DOHH2 (cell line): ENCODE measurements around the gene MYO1H.

ENCODE experiments used
- H3F3A ChIP-seq: fragments of 200-600 bp; sonication (generic), shearing (Covaris generic); 2 replicates; pipeline ENCODE4 v1.6.0; 2016; ENCODE audit warnings: antibody characterized with exemption, mild to moderate bottlenecking; ENCODE audit not compliant: control insufficient read depth, insufficient read depth
- H3K27ac ChIP-seq: fragments of 200-600 bp; sonication (generic); 2 replicates; pipeline ENCODE4 v1.5.1; 2014; ENCODE audit warnings: low read depth, mild to moderate bottlenecking, low read length, moderate library complexity
- H3K27me3 ChIP-seq: fragments of 200-600 bp; sonication (generic); 2 replicates; pipeline ENCODE4 v1.6.1; 2014; ENCODE audit warnings: mild to moderate bottlenecking, low read length, mixed read lengths; ENCODE audit not compliant: control insufficient read depth
- H3K36me3 ChIP-seq: fragments of 200-600 bp; sonication (generic); 2 replicates; pipeline ENCODE4 v1.6.1; 2014; ENCODE audit warnings: mild to moderate bottlenecking, low read length, moderate library complexity, mixed read lengths; ENCODE audit not compliant: control insufficient read depth
- H3K4me1 ChIP-seq: fragments of 200-600 bp; sonication (generic); 2 replicates; pipeline ENCODE4 v1.6.1; 2014; ENCODE audit warnings: mild to moderate bottlenecking, low read length, mixed read lengths; ENCODE audit not compliant: control insufficient read depth
- H3K4me2 ChIP-seq: fragments of 200-600 bp; sonication (generic); 2 replicates; pipeline ENCODE4 v1.6.0; 2014; ENCODE audit warnings: mild to moderate bottlenecking, low read length, moderate library complexity
- H3K4me3 ChIP-seq: fragments of 200-600 bp; sonication (generic); 2 replicates; pipeline ENCODE4 v1.5.1; 2014; ENCODE audit warnings: mild to moderate bottlenecking, low read length, mixed read lengths
- H3K79me2 ChIP-seq: fragments of 200-600 bp; sonication (generic); 2 replicates; pipeline ENCODE4 v1.6.1; 2014; ENCODE audit warnings: mild to moderate bottlenecking, low read length, mixed read lengths; ENCODE audit not compliant: control insufficient read depth
- H3K9me2 ChIP-seq: fragments of 200-600 bp; sonication (generic); replicated peaks from 2 replicates; pipeline ENCODE4 v1.6.1; 2014; ENCODE audit warnings: mild to moderate bottlenecking, low read length, mixed read lengths; ENCODE audit not compliant: control insufficient read depth
- H3K9me3 ChIP-seq: fragments of 200-600 bp; sonication (generic); 2 replicates; pipeline ENCODE4 v1.6.1; 2014; ENCODE audit warnings: antibody characterized with exemption, low read length, mixed read lengths; ENCODE audit not compliant: control insufficient read depth, insufficient read depth
- H4K20me1 ChIP-seq: fragments of 200-600 bp; sonication (generic); 2 replicates; pipeline ENCODE4 v1.6.0; 2014; ENCODE audit warnings: low read depth, mild to moderate bottlenecking, antibody characterized with exemption, low read length, moderate library complexity; ENCODE audit not compliant: control insufficient read depth, insufficient read depth
- EZH2phosphoT487 ChIP-seq: fragments of 200-600 bp; sonication (generic); IDR thresholded peaks from 2 replicates; pipeline ENCODE4 v1.6.1; 2017; ENCODE audit warnings: borderline replicate concordance, mild to moderate bottlenecking, antibody characterized with exemption, low read length, moderate library complexity, mixed read lengths
- TF ChIP-seq, protein P1 (sequence below): fragments of 200-600 bp; sonication (generic); IDR thresholded peaks from one replicate; pipeline ENCODE4 v1.5.1; 2014; ENCODE audit warnings: antibody characterized with exemption, mild to moderate bottlenecking, low read depth, low read length; ENCODE audit not compliant: poor library complexity, severe bottlenecking

The MYO1H gene

DNA sequence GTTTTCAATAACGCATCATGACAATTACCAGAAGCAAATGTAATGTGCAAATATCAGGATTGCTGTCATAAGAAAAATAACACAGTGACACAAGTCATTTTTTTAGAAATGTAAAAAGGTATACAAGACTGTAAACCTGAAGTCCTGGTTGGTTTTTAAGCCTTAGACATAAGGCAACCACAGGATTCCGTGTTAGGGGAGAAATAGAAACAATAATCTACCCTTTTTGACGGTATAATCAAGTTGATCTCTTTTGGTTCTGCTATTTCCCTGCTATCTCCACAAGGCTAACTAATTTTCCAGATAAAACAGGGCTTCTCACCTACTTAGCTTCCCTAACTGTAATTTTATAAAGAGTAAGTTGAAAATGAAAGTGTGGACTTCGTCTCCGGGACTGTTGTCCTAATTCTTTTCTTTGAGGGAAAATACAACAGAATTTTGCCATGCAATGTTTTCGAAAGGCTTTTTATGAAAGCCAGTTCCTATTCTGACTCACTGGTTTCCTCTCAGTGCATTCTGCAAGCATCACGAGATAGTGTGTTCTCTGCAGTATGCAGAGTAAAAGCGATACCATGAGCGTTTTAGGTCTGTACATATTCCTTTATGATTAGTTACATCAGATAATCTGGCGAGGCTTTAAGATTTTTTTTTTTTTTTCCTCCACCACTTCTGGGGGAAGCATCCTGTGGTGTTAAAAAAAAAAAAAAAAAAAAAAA lies 10.6 kb downstream of the MYO1H start:
- no peaks in the 10 kb centered on the region for H3K79me2 ChIP-seq
- H3K27me3 ChIP-seq: peaks cover 30% of the 10 kb centered on the region
- no peak overlapping the region for H3K4me3 ChIP-seq
- H3K9me2 ChIP-seq: no peaks in the 10 kb centered on the region
- H3K4me1 ChIP-seq: no peaks in the 10 kb centered on the region
- no peak overlapping the region for H3K4me2 ChIP-seq
- H3F3A ChIP-seq: no peaks in the 10 kb centered on the region
- no peaks in the 10 kb centered on the region for H3K9me3 ChIP-seq
- H3K36me3 ChIP-seq: no peaks in the 10 kb centered on the region
- no peaks in the 10 kb centered on the region for H4K20me1 ChIP-seq
- no peak for TF ChIP-seq EZH2phosphoT487
- TF ChIP-seq, protein P1, sequence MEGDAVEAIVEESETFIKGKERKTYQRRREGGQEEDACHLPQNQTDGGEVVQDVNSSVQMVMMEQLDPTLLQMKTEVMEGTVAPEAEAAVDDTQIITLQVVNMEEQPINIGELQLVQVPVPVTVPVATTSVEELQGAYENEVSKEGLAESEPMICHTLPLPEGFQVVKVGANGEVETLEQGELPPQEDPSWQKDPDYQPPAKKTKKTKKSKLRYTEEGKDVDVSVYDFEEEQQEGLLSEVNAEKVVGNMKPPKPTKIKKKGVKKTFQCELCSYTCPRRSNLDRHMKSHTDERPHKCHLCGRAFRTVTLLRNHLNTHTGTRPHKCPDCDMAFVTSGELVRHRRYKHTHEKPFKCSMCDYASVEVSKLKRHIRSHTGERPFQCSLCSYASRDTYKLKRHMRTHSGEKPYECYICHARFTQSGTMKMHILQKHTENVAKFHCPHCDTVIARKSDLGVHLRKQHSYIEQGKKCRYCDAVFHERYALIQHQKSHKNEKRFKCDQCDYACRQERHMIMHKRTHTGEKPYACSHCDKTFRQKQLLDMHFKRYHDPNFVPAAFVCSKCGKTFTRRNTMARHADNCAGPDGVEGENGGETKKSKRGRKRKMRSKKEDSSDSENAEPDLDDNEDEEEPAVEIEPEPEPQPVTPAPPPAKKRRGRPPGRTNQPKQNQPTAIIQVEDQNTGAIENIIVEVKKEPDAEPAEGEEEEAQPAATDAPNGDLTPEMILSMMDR: no peak
- H3K27ac ChIP-seq: no peak overlapping the region

- TF ChIP-seq, protein P1: no peak
- TF ChIP-seq EZH2phosphoT487: no peak
- Histone ChIP-seq H3K4me1 (no peaks in the 10 kb centered on the region), H3K9me3 (no peaks in the 10 kb centered on the region), H3K9me2 (no peaks in the 10 kb centered on the region), H3K4me3 (no peak overlapping the region), H3K27ac (no peak overlapping the region), H3K27me3 (peaks cover 30% of the 10 kb centered on the region), H3K36me3 (no peaks in the 10 kb centered on the region), H3K79me2 (no peaks in the 10 kb centered on the region), H4K20me1 (no peaks in the 10 kb centered on the region), H3K4me2 (no peak overlapping the region), H3F3A (no peaks in the 10 kb centered on the region)
These were observed 11.5 kb downstream of the MYO1H start for GRCh38 chr12:109359131-109359690.

- no peaks in the 10 kb centered on the region for H3F3A ChIP-seq
- H3K4me3 ChIP-seq: no peak overlapping the region
- no peak for TF ChIP-seq EZH2phosphoT487
- TF ChIP-seq, protein P1: no peak
- no peaks in the 10 kb centered on the region for H3K9me2 ChIP-seq
- H3K27ac ChIP-seq: no peak overlapping the region
- no peak overlapping the region for H3K4me2 ChIP-seq
- peaks cover 3% of the 10 kb centered on the region; the same call in 1 of the 2 replicates for H3K27me3 ChIP-seq
- no peaks in the 10 kb centered on the region for H3K9me3 ChIP-seq
- no peaks in the 10 kb centered on the region for H3K4me1 ChIP-seq
- H3K79me2 ChIP-seq: no peaks in the 10 kb centered on the region
- H4K20me1 ChIP-seq: no peaks in the 10 kb centered on the region
- H3K36me3 ChIP-seq: no peaks in the 10 kb centered on the region
These were observed 22.1 kb downstream of the MYO1H start for GRCh38 chr12:109369831-109370230.
